ENCODE data around the gene DNAJB7.
"Not testable (repeated sequence)": the region's sequence is repeated elsewhere in the genome, so short reads cannot be mapped to it uniquely, and the experiment has no call there.

The DNAJB7 gene

DNA sequence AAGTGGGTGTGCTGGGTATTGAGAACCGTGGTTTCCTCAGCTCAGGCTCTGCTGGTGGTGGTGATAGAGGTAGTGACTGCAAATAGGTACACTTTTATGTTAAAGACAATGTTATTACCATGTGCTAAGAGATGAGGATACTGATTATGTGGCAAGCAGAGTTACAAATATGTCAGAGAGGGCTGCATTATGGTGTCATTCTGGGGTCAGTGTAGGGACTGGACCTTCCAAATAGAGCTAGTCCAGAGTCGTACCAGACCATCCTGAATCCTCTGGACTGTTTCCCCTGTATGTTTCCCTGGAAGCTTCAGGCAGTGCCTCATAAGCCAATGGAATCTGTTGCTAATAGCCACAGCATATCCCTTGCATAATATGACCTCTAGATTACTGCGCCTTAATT, at the start of gene DNAJB7:
TSS of gene DNAJB7 (minus strand) at position 101 of the 400 bp plus-strand sequence. CDS start 119 bp downstream, outside the sequence.
- DNase-seq (ENCODE audit: low spot score), result no peak

GRCh38 chr22:40908895-40909294, 47.0 kb upstream of the DNAJB7 start:
- DNase-seq (ENCODE audit: low spot score), result no peak

DNA sequence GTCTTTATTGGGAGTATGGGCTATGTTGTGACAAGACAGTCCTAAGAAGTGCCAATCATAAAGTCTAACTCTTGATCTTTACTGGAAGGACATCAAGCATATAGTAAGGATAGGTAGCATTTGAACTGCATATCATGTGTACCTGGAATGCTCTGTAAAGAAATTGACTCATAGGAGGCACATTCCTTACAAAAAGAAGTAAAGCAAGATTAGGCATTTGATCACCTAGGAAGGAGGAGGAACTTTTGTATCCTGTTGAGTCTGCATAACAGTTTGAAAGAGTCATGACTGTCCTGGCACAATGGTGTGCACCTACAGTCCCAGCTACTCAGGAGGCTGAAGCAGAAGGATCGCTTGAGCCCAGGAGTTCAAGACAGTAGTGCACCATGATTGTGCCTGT, 42.2 kb upstream of the DNAJB7 start:
- DNase-seq (ENCODE audit: low spot score), result no peak

DNA sequence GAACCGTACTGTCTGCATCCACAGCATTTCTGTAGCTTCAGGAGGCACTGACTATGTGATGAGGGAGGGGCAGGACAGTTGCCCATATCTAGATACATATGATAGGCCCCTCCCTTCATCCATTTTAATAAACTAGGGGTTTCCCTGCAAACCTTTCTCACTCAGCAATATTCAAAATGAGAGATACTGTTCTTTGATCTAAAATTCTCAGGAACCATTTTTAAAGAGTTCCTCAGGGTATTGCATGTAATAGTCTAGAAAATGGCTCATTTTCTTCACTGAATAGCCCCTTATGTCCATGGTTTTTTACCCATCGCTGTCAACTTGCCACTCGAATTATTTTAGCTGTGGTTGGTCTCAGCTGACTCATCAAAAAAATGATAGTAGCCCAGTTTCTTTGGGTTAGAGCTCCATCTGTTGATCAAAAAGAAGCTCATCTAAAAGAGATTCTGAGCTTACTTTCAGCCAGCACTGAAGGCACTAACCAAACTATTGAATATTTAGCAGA, 37.0 kb upstream of the DNAJB7 start:
- DNase-seq (ENCODE audit: low spot score), result peak; percentile 38

- no peak for DNase-seq (ENCODE audit: low spot score)
Observed at GRCh38 chr22:40894417-40894816, 32.5 kb upstream of the DNAJB7 start.

- no peak for DNase-seq (ENCODE audit: low spot score)
Observed at GRCh38 chr22:40890881-40891280, 29.0 kb upstream of the DNAJB7 start.

DNA sequence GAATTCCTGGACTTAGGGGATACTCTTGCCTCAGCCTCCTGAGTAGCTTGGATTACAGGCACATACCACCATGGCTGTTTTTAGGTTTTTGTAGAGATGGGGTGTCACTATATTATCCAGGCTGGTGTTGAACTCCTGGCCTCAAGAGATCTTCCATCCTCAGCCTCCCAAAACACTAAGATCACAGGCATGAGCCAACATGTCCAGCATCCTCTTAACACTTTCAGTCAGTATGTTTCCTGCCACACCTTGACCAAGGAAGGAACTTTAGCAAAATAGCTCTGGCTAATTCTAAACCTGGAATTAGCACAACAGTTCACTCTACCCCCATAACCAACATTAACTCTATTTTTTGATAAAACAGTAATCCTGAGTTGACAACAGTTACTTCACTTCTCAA, 27.2 kb upstream of the DNAJB7 start:
- no peak for DNase-seq (ENCODE audit: low spot score)

- no peak for DNase-seq (ENCODE audit: low spot score)
Observed at GRCh38 chr22:40878922-40879321, 17.0 kb upstream of the DNAJB7 start.

DNA sequence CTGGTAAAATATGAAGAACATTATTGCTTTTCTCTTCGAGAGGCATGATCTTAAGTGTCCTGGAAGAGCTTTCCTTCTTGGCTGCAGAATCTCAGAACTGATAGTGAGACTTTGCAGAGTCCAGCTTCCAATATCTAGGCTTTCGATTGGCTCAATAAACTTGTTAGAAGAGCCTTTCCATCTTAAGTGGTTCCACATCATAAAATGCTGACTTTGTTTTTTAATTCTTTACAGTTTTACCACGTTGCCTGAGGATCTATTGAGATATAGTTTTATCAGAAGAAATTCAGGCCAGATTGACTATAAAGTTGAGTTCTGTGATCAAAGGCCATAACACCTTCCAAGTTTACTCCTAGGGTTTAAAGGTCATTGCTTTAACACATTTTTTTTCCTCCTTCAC, 15.6 kb upstream of the DNAJB7 start:
- DNase-seq (ENCODE audit: low spot score), result no peak

- DNase-seq (ENCODE audit: low spot score), result no peak
Observed at GRCh38 chr22:40876907-40877306, 15.0 kb upstream of the DNAJB7 start.

GRCh38 chr22:40875111-40875510, 13.2 kb upstream of the DNAJB7 start:
- DNase-seq (ENCODE audit: low spot score), result no peak

DNA sequence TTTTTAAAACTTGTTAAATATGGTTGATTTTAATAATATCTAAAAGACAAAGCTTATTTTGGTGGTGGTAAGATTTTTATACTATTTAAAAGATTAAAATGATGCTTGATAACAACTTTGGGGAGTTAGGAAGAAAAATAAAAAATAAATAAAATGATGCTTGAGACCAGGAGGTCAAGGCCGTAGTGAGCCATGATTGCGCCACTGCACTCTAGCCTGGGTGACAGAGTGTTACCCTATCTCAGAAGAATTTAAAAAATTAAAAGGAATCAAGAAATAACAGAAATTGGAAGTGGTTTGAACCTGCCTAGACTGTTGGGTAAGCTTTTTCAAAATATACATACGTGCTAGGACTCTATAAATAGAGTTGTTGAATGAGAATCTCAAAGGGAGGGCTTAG, 12.1 kb upstream of the DNAJB7 start:
- no peak for DNase-seq (ENCODE audit: low spot score)

DNA sequence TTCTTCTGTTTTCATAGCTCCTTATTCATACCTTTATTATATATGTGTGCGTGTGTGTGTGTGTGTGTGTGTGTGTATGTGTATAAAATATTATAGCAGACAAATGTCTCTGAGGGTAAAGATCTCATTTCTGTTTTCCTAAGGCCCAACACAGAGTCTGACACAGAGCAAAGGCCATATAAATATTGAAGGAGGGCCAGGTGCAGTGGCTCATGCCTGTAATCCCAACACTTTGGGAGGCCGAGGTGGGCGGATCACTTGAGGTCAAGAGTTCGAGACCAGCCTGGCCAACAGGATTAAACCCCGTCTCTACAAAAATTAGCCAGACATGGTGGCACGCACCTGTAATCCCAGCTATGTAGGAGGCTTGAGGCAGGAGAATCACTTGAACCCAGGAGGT, 6.5 kb upstream of the DNAJB7 start:
- not testable (repeated sequence) for DNase-seq (ENCODE audit: low spot score)

- DNase-seq (ENCODE audit: low spot score), result no peak
Observed at GRCh38 chr22:40867109-40867508, 5.2 kb upstream of the DNAJB7 start.

DNA sequence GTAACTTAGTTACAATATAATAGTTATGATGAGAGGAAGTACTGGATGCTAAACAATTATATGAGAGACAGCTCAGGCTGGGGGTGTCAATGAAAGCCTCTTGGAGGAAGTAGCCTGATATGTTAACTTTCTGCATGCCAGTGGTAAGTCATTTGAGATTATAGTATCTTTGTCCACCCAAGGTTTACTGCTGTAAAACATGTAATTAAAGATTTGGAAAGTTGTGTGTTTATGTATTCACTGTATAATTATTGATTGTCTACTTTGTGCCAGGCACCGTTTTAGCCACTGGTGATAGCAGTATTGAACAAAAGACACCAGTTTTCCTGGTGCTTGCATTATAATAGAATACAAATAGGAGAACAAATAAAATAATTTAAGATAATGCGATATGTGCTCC, 624 bp upstream of the DNAJB7 start:
- DNase-seq (ENCODE audit: low spot score), result no peak

DNA sequence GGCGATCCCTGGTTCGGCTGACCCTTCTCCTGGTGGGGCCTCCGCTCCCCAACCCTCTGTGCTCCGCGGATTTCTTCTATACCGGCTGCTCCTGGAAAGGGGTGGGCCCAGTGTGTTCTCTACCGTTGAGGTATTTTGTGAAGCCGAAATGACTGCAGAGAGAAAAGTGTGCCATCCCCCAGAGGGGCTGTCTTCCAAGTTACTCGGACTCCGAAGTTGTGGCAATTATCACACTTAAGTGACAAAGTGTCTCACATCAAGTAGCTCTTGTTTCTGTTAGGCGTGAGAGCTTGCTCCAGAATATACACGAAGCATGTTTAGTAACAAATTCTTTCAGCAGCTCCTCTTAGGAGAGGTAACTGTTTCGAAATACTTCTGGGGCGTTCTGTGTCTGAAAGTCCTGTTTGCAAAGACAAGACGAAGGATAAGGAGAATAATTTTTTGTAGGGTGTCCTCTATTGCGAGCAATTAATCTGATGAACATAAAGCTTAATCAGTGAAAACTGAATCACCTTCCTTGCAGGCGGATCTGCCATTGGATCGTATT, 4.5 kb downstream of the DNAJB7 start:
- DNase-seq (ENCODE audit: low spot score), result peak; percentile 5

DNA sequence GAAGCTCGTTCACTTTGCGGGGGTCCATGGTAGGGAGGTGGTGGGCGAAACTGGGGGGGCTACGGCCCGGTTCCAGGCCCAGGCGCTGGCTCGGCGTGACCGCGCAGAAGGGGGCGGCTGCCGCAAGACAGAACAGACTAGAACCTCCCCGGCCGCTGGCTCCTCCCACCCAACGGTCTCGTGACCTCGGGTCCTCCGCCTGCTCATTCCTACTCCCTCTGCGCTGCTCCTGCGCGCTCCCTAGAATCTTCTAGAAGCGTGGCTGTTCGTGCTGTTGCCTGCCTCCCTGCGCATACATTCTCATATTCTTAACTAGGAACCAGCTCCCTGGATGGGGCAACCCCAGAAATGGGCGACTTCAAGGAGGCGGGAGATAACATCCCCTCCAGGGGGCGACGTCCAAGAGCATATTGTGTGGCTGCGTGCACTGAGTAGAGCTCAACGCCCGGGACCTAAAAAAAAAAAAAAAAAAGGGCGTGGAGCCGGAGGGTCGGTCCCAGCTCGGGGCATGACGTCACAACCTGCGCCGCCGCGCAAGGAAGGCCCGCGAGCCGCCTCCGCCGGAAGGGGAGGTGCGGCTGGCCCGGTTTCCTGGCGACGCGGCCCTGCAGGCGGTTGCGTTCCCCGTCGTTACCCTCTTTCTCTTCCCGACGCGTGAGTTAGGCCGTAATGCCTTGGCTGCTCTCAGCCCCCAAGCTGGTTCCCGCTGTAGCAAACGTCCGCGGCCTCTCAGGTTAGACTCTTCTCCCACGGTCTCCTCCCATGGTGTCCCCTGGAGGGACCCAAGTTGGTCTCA, 5.2 kb downstream of the DNAJB7 start, which contains the start of the genes ST13 and XPNPEP3:
TSS of gene ST13 (minus strand) at position 127 of the 796 bp plus-strand sequence. CDS start at position 28, 99 bp downstream.
TSS of gene XPNPEP3 (plus strand) at position 636 of the 796 bp plus-strand sequence. CDS start at position 670, 34 bp downstream.
- DNase-seq (ENCODE audit: low spot score), result peak; percentile 91

GRCh38 chr22:40855979-40856512, 5.9 kb downstream of the DNAJB7 start:
- peak; percentile 28 for DNase-seq (ENCODE audit: low spot score)

- DNase-seq (ENCODE audit: low spot score), result no peak
Observed at GRCh38 chr22:40855071-40855978, 6.6 kb downstream of the DNAJB7 start.

DNA sequence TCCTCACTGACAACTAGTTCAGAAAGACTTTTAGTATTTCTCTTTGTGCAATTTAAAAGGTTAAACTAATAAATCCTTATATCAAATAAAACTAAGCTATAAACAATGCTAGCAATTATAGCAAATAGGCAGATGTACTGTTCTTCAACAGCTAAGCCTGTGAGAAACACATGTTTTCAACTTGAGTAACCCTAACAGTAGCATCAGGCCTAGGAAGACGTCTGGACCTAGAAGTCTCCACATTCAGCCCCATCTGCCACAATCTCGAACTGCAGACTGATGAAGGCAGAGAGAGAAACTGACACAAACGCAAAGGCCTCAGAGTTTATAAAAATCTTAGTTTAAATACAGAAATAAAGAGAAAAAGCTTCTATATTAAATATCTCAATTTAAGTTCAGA, 8.0 kb downstream of the DNAJB7 start:
- DNase-seq (ENCODE audit: low spot score), result no peak

DNA sequence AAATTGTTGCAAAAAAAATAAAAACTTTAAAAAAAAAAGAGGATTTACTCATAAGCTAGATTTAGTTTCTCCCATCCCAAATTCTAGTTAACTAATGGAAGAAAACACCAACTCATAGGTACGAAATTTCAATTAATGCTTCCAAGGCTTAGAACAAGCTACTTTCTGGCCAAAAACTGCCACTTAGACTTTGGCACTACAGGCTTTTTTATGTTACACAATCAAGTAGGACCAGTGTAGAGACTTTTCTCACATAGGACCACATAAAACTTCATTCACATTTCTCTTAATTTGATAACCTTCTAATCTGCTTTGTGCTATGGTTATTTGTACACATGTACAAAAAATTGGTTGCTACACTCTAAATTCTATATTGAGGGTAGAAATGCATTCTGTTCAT, 8.6 kb downstream of the DNAJB7 start:
- DNase-seq (ENCODE audit: low spot score), result no peak

- DNase-seq (ENCODE audit: low spot score), result not testable (repeated sequence)
Observed at GRCh38 chr22:40845816-40846215, 16.1 kb downstream of the DNAJB7 start.
